HG02610 (cell line): ENCODE data around the gene HELZ2.
"Not testable (repeated sequence)": the region's sequence is repeated elsewhere in the genome, so short reads cannot be mapped to it uniquely, and the experiment has no call there.

Source experiments
- ATAC-seq: cut with Tn5 transposase; IDR thresholded peaks from one replicate; pipeline ENCODE4 v1.9.1; 2021; ENCODE audit warnings: mild to moderate bottlenecking, moderate library complexity; ENCODE audit not compliant: unreplicated experiment

Gene HELZ2

GRCh38 chr20:63574156-63574828 lies at the start of gene HELZ2:
Gene HELZ2 (minus strand): TSS chr20:63574239. CDS start chr20:63572385, 1,854 bp downstream.
- no peak for ATAC-seq

GRCh38 chr20:63622732-63623131 lies 48.7 kb upstream of the HELZ2 start:
- ATAC-seq = no peak

- ATAC-seq = no peak
Observed at GRCh38 chr20:63622096-63622495, 48.1 kb upstream of the HELZ2 start.

- ATAC-seq = no peak
Observed at GRCh38 chr20:63620991-63621390, 47.0 kb upstream of the HELZ2 start.

GRCh38 chr20:63619505-63619904 lies 45.5 kb upstream of the HELZ2 start:
- no peak for ATAC-seq

- ATAC-seq = no peak
Observed at GRCh38 chr20:63619086-63619485, 45.0 kb upstream of the HELZ2 start.

- no peak for ATAC-seq
Observed at GRCh38 chr20:63618291-63618980, 44.4 kb upstream of the HELZ2 start.

- no peak for ATAC-seq
Observed at GRCh38 chr20:63617876-63618265, 43.8 kb upstream of the HELZ2 start.

- no peak for ATAC-seq
Observed at GRCh38 chr20:63617092-63617875, 43.2 kb upstream of the HELZ2 start.

- ATAC-seq = not testable (repeated sequence)
Observed at GRCh38 chr20:63613863-63614594, 40.0 kb upstream of the HELZ2 start.

GRCh38 chr20:63612276-63612931 lies 38.4 kb upstream of the HELZ2 start:
- ATAC-seq = no peak

- ATAC-seq = no peak
Observed at GRCh38 chr20:63611646-63612045, 37.6 kb upstream of the HELZ2 start.

- no peak for ATAC-seq
Observed at GRCh38 chr20:63610581-63611435, 36.8 kb upstream of the HELZ2 start.

- no peak for ATAC-seq
Observed at GRCh38 chr20:63606686-63607085, 32.6 kb upstream of the HELZ2 start.

GRCh38 chr20:63602321-63602720 lies 28.3 kb upstream of the HELZ2 start:
- ATAC-seq = no peak

GRCh38 chr20:63601679-63602078 lies 27.6 kb upstream of the HELZ2 start:
- ATAC-seq = not testable (repeated sequence)

GRCh38 chr20:63599396-63600050 lies 25.5 kb upstream of the HELZ2 start:
- ATAC-seq = no peak

GRCh38 chr20:63598479-63599395 lies 24.7 kb upstream of the HELZ2 start:
- no peak for ATAC-seq
